KBM-7 (cell line): ENCODE measurements around the gene ASB9.
"Not testable (repeated sequence)": the region's sequence is repeated elsewhere in the genome, so short reads cannot be mapped to it uniquely, and the experiment has no call there.

ENCODE experiments used
- DNase-seq: peaks from one replicate; pipeline ENCODE4 v3.0.0-alpha.2; 2015
- in situ Hi-C: fragments of 300-500 bp; cut with MboI; formaldehyde crosslinking; loops from 2 replicates; pipeline ENCODE4 v1.14.3; 2020; ENCODE audit warnings: low sequenced_read_pairs, low pct_unique_long_range_greater_than_20kb, mixed read lengths

Gene ASB9

GRCh38 chrX:15200871-15201270 is 69.0 kb downstream of the ASB9 start:
- DNase-seq: no peak
- in situ Hi-C loops: no loop called here

GRCh38 chrX:15198608-15199202 is 71.2 kb downstream of the ASB9 start:
- DNase-seq, in situ Hi-C loops: not testable (repeated sequence)

- DNase-seq: no peak
- in situ Hi-C loops: no loop called here
Measured at GRCh38 chrX:15194146-15194545, 75.7 kb downstream of the ASB9 start.
